Neuronal stem cell (in vitro differentiated cells): ENCODE data around the gene RABL3.

Source experiments
- DNase-seq: peaks from one replicate; pipeline ENCODE4 v3.0.0-alpha.2; 2013; ENCODE audit warnings: low spot score
- H2AFZ ChIP-seq: one replicate; pipeline ENCODE4 v1.6.1; 2013; ENCODE audit warnings: mild to moderate bottlenecking, low read length, inconsistent platforms
- H2AK5ac ChIP-seq: 2 replicates; pipeline ENCODE4 v1.6.1; 2013; ENCODE audit warnings: low read depth, mild to moderate bottlenecking, inconsistent platforms, low read length, moderate library complexity, mixed read lengths
- H2BK120ac ChIP-seq: 2 replicates; pipeline ENCODE4 v1.6.1; 2013; ENCODE audit warnings: low read depth, mild to moderate bottlenecking, inconsistent platforms, low read length, moderate library complexity, mixed read lengths
- H2BK12ac ChIP-seq: one replicate; pipeline ENCODE4 v1.6.1; 2013; ENCODE audit warnings: low read length, inconsistent platforms
- H2BK15ac ChIP-seq: 2 replicates; pipeline ENCODE4 v1.6.1; 2013; ENCODE audit warnings: mild to moderate bottlenecking, low read length, inconsistent platforms, mixed read lengths
- H2BK5ac ChIP-seq: one replicate; pipeline ENCODE4 v1.6.1; 2013; ENCODE audit warnings: inconsistent platforms, mild to moderate bottlenecking, low read length, moderate library complexity
- H3K14ac ChIP-seq: one replicate; pipeline ENCODE4 v1.6.1; 2013; ENCODE audit warnings: low read length, inconsistent platforms
- H3K18ac ChIP-seq: 2 replicates; pipeline ENCODE4 v1.6.1; 2013; ENCODE audit warnings: low read length, inconsistent platforms
- H3K23ac ChIP-seq: 2 replicates; pipeline ENCODE4 v1.6.1; 2013; ENCODE audit warnings: low read depth, mild to moderate bottlenecking, mixed read lengths, low read length, inconsistent platforms; ENCODE audit not compliant: poor library complexity
- H3K27ac ChIP-seq: replicated peaks from 3 replicates; pipeline ENCODE4 v1.5.1; 2013; ENCODE audit warnings: low read length, inconsistent platforms
- H3K27me3 ChIP-seq, 3 experiments: 2 replicates each; pipeline ENCODE4 v1.6.1; 2013; ENCODE audit warnings: low read length in 3 of 3, mild to moderate bottlenecking in 2 of 3, inconsistent platforms in 1 of 3, low read depth in 1 of 3, mixed read lengths in 1 of 3, moderate library complexity in 1 of 3; ENCODE audit not compliant: control insufficient read depth in 3 of 3, insufficient read depth in 3 of 3
- H3K36me3 ChIP-seq, 2 donors: replicated peaks in 1 of 2; 2 replicates each; pipeline ENCODE4 v1.6.1; 2013; ENCODE audit warnings: low read length in 2 of 2; ENCODE audit not compliant: control insufficient read depth in 2 of 2, insufficient read depth in 2 of 2
- H3K4ac ChIP-seq: 2 replicates; pipeline ENCODE4 v1.6.1; 2013; ENCODE audit warnings: inconsistent platforms, mild to moderate bottlenecking, low read length, moderate library complexity
- H3K4me1 ChIP-seq, 2 donors: 1 replicate in 1 of 2; 2 replicates in 1 of 2; pipeline ENCODE4 v1.6.1; 2013; ENCODE audit warnings: low read length in 2 of 2, low read depth in 1 of 2; ENCODE audit not compliant: control insufficient read depth in 2 of 2, insufficient read depth in 1 of 2
- H3K4me2 ChIP-seq: one replicate; pipeline ENCODE4 v1.6.1; 2013; ENCODE audit warnings: mild to moderate bottlenecking, low read length, inconsistent platforms; ENCODE audit not compliant: insufficient read depth, poor library complexity, severe bottlenecking
- H3K4me3 ChIP-seq, 2 donors: 2 replicates each; pipeline ENCODE4 v1.5.1; 2013; ENCODE audit warnings: low read length in 2 of 2, mild to moderate bottlenecking in 2 of 2, inconsistent platforms in 1 of 2, moderate library complexity in 1 of 2
- H3K79me1 ChIP-seq: one replicate; pipeline ENCODE4 v1.6.1; 2013; ENCODE audit warnings: low read depth, mild to moderate bottlenecking, inconsistent platforms, low read length, moderate library complexity
- H3K9ac ChIP-seq: one replicate; pipeline ENCODE4 v1.6.1; 2013; ENCODE audit warnings: mild to moderate bottlenecking, low read depth, low read length, inconsistent platforms; ENCODE audit not compliant: poor library complexity
- H3K9me3 ChIP-seq, 2 donors: replicated peaks in 1 of 2; 2 replicates each; pipeline versions ENCODE3 to v1.6.1; 2013; ENCODE audit warnings: low read length in 2 of 2, mild to moderate bottlenecking in 2 of 2, inconsistent platforms in 1 of 2, low read depth in 1 of 2, mixed read lengths in 1 of 2, moderate library complexity in 1 of 2; ENCODE audit not compliant: control insufficient read depth in 2 of 2, insufficient read depth in 1 of 2
- H4K8ac ChIP-seq: one replicate; pipeline ENCODE4 v1.6.1; 2013; ENCODE audit warnings: low read depth, mild to moderate bottlenecking, inconsistent platforms, low read length, moderate library complexity
- H4K91ac ChIP-seq: one replicate; pipeline ENCODE4 v1.6.1; 2013; ENCODE audit warnings: low read length, low read depth, mild to moderate bottlenecking, inconsistent platforms; ENCODE audit not compliant: poor library complexity
- whole genome bisulfite sequencing, 2 donors: extraction: QIAGEN DNeasy Blood & Tissue Kit; methylation state at CpG; one replicate each; pipeline ENCODE4 v1.1.7; 2013; ENCODE audit warnings: missing lambda C conversion rate in 2 of 2, mixed read lengths in 1 of 2; ENCODE audit not compliant: insufficient read length in 2 of 2, insufficient replicate concordance in 1 of 2; ENCODE audit errors: extremely low coverage in 2 of 2; 5-methylcytosine and 5-hydroxymethylcytosine counted together

Gene RABL3

DNA sequence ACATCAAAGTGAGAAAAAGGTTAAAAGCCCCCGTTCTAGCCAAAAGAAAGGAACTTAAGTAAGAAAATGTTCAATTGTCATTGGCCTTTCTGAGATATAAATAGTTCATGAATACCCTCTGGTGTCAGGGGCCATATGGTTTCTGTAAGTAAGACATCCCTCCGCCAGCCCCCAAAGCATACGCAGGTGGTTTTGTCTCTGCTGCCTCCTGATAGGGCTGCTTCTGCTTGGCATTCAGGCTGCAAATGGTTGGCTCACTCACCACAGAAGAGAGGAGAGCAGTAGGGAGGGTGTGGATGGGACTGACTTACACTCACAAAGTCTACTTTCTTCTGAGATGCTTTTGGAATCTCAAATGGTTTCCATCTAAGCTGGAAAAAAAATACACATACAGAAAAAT, 90.0 kb downstream of the RABL3 start:
- H3K4me3 ChIP-seq = peak overlapping the region in 1 of 2 donors; percentile 64
- H3K4ac ChIP-seq = no peak overlapping the region
- H2BK5ac ChIP-seq = no peak overlapping the region
- H2BK12ac ChIP-seq = no peak overlapping the region
- no peak overlapping the region for H4K91ac ChIP-seq
- no peak overlapping the region for H3K23ac ChIP-seq
- no peak for DNase-seq
- H3K4me2 ChIP-seq = no peak overlapping the region
- H3K79me1 ChIP-seq = no peaks in the 10 kb centered on the region
- H2BK120ac ChIP-seq = no peak overlapping the region
- no peak overlapping the region for H3K18ac ChIP-seq
- no peak overlapping the region for H3K9ac ChIP-seq
- no peak overlapping the region for H4K8ac ChIP-seq
- H2AK5ac ChIP-seq = no peak overlapping the region
- no peak overlapping the region for H2AFZ ChIP-seq
- no peak overlapping the region for H3K27ac ChIP-seq
- H3K4me1 ChIP-seq = no peaks in the 10 kb centered on the region
- no CpG with 5 or more reads among the region's 3 CpGs for WGBS, 2 donors
- H3K27me3 ChIP-seq = no peaks in the 10 kb centered on the region
- no peaks in the 10 kb centered on the region for H3K36me3 ChIP-seq
- H2BK15ac ChIP-seq = no peak overlapping the region
- no peak overlapping the region for H3K14ac ChIP-seq
- no peaks in the 10 kb centered on the region for H3K9me3 ChIP-seq

DNA sequence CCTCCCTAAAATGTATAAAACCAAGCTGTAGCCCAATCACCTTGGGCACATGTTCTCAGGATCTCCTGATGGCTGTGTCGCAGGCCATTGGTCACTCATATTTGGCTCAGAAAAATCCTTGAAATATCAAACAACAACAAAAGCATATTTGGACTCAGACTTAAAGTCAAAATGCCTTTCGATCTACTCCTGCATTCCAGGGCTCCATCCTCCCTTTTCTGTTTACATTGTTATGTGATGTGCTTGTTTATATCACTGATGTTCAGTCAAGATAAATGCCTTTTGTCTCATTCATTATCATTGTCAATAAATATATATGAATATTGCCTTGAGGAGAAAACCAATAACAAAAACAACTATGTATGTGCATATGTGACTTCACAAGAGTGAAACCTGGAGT, 92.0 kb downstream of the RABL3 start:
- Histone ChIP-seq H3K27me3 (no peaks in the 10 kb centered on the region), H3K4me1 (peaks cover 0 to 2% of the 10 kb centered on the region in 2 donors), H3K14ac (no peak overlapping the region), H3K79me1 (no peaks in the 10 kb centered on the region), H2BK15ac (no peak overlapping the region), H3K4ac (no peak overlapping the region), H2BK5ac (no peak overlapping the region), H2BK120ac (no peak overlapping the region), H2BK12ac (no peak overlapping the region), H3K4me2 (no peak overlapping the region), H4K8ac (no peak overlapping the region), H4K91ac (no peak overlapping the region), H3K18ac (no peak overlapping the region), H2AK5ac (no peak overlapping the region), H3K36me3 (no peaks in the 10 kb centered on the region), H3K9ac (no peak overlapping the region), H3K9me3 (no peaks in the 10 kb centered on the region), H3K4me3 (no peak overlapping the region), H3K27ac (no peak overlapping the region), H3K23ac (no peak overlapping the region), H2AFZ (no peak overlapping the region)
- no peak for DNase-seq
- WGBS, 2 donors = no CpG with 5 or more reads among the region's 2 CpGs

DNA sequence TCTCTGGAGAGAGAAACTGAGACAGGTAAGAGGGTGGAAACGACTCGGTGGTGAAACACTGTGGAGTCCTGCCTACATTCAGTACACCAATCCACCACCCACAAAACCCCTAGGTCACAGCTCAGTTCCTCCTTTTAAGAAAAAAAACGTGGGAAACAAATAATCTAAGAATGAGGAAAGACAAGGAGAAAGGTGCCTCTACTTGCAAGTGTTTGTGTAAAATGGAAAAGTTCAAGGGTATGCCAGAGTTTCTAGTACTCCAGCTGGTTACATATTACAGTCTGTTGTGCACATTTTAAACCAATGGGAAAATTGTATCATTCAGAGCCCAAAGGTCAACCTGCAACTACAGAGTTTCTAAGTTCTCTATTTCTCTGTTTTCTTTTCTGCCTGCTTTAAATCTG, 92.5 kb downstream of the RABL3 start:
- no peaks in the 10 kb centered on the region for H3K79me1 ChIP-seq
- peaks cover 0 to 4% of the 10 kb centered on the region in 2 donors for H3K4me1 ChIP-seq
- no peak overlapping the region for H2BK12ac ChIP-seq
- no peak overlapping the region for H3K14ac ChIP-seq
- no peak for DNase-seq
- no peak overlapping the region for H3K18ac ChIP-seq
- no peak overlapping the region for H2BK120ac ChIP-seq
- H2AK5ac ChIP-seq = no peak overlapping the region
- no peak overlapping the region for H4K8ac ChIP-seq
- H3K27ac ChIP-seq = no peak overlapping the region
- no peak overlapping the region for H2BK5ac ChIP-seq
- no peak overlapping the region for H3K4me3 ChIP-seq
- H3K4ac ChIP-seq = no peak overlapping the region
- no peaks in the 10 kb centered on the region for H3K9me3 ChIP-seq
- no CpG with 5 or more reads among the region's 3 CpGs for WGBS, 2 donors
- no peak overlapping the region for H2AFZ ChIP-seq
- H3K9ac ChIP-seq = no peak overlapping the region
- no peaks in the 10 kb centered on the region for H3K36me3 ChIP-seq
- H3K27me3 ChIP-seq = no peaks in the 10 kb centered on the region
- H4K91ac ChIP-seq = no peak overlapping the region
- no peak overlapping the region for H2BK15ac ChIP-seq
- no peak overlapping the region for H3K23ac ChIP-seq
- no peak overlapping the region for H3K4me2 ChIP-seq

DNA sequence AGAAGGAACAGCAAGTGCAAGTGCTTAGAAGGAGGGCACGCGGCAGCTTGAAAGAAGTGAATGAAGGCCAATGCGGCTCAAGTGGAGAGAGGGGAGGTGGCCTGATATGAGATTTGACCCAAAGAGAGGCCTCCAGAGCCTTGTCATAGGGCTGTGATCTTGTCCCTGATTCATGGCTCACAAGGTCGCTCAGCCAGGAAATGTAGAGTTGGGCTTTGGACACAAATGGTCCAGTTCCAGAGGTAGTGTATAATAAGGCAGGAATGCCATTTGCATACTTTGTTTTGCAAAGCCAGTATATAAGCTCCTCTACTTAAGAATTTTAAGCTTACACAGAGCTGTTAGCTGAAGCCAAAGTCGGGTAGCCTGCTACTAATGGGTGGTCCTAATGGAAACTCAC, 94.0 kb downstream of the RABL3 start:
- H3K4ac ChIP-seq = no peak overlapping the region
- no peak for DNase-seq
- H3K36me3 ChIP-seq = no peaks in the 10 kb centered on the region
- no peak overlapping the region for H3K27ac ChIP-seq
- H2BK5ac ChIP-seq = no peak overlapping the region
- H2BK120ac ChIP-seq = no peak overlapping the region
- no peak overlapping the region for H3K9ac ChIP-seq
- H3K4me3 ChIP-seq = no peak overlapping the region
- no peak overlapping the region for H4K91ac ChIP-seq
- no peak overlapping the region for H3K14ac ChIP-seq
- H4K8ac ChIP-seq = no peak overlapping the region
- H3K18ac ChIP-seq = no peak overlapping the region
- no peaks in the 10 kb centered on the region for H3K27me3 ChIP-seq
- no peaks in the 10 kb centered on the region for H3K79me1 ChIP-seq
- no CpG with 5 or more reads among the region's 5 CpGs for WGBS, 2 donors
- H3K4me2 ChIP-seq = no peak overlapping the region
- no peak overlapping the region for H2AFZ ChIP-seq
- H2BK15ac ChIP-seq = no peak overlapping the region
- no peak overlapping the region for H3K23ac ChIP-seq
- no peak overlapping the region for H2AK5ac ChIP-seq
- H2BK12ac ChIP-seq = no peak overlapping the region
- no peaks in the 10 kb centered on the region for H3K9me3 ChIP-seq
- peaks cover 0 to 4% of the 10 kb centered on the region in 2 donors for H3K4me1 ChIP-seq
